GM21619 (cell line): ENCODE measurements around the gene MAP2K2.

Experiments used
- ATAC-seq: cut with Tn5 transposase; IDR thresholded peaks from one replicate; pipeline ENCODE4 v1.9.1; 2021; ENCODE audit not compliant: unreplicated experiment

Gene MAP2K2

GRCh38 chr19:4062419-4063368, 61.2 kb downstream of the MAP2K2 start:
- ATAC-seq, result no peak

- no peak for ATAC-seq
Observed at GRCh38 chr19:4061683-4062418, 62.1 kb downstream of the MAP2K2 start.

- no peak for ATAC-seq
Observed at GRCh38 chr19:4061178-4061682, 62.7 kb downstream of the MAP2K2 start.

GRCh38 chr19:4060621-4061177, 63.2 kb downstream of the MAP2K2 start:
- ATAC-seq, result no peak

GRCh38 chr19:4059891-4060620, 63.9 kb downstream of the MAP2K2 start:
- no peak for ATAC-seq

- no peak for ATAC-seq
Observed at GRCh38 chr19:4059453-4059871, 64.5 kb downstream of the MAP2K2 start.

- ATAC-seq, result no peak
Observed at GRCh38 chr19:4058693-4059452, 65.0 kb downstream of the MAP2K2 start.

- ATAC-seq, result no peak
Observed at GRCh38 chr19:4057931-4058692, 65.8 kb downstream of the MAP2K2 start.

GRCh38 chr19:4055209-4055552, 68.7 kb downstream of the MAP2K2 start:
- ATAC-seq, result no peak

GRCh38 chr19:4054441-4055208, 69.3 kb downstream of the MAP2K2 start:
- ATAC-seq, result no peak

GRCh38 chr19:4053423-4054324, 70.2 kb downstream of the MAP2K2 start:
- ATAC-seq, result no peak

- ATAC-seq, result no peak
Observed at GRCh38 chr19:4052993-4053422, 70.9 kb downstream of the MAP2K2 start.

- no peak for ATAC-seq
Observed at GRCh38 chr19:4052114-4052992, 71.6 kb downstream of the MAP2K2 start.

GRCh38 chr19:4051175-4052101, 72.5 kb downstream of the MAP2K2 start:
- ATAC-seq, result no peak

GRCh38 chr19:4049432-4049831, 74.5 kb downstream of the MAP2K2 start:
- no peak for ATAC-seq
